HG02885 (cell line): ENCODE measurements around the gene PNPLA4.

Experiments
- ATAC-seq: cut with Tn5 transposase; IDR thresholded peaks from one replicate; pipeline ENCODE4 v1.9.1; 2021; ENCODE audit warnings: mild to moderate bottlenecking; ENCODE audit not compliant: unreplicated experiment, poor library complexity

Gene PNPLA4

GRCh38 chrX:7927259-7928167, at the start of gene PNPLA4:
Gene PNPLA4 (minus strand): TSS chrX:7927413. CDS start chrX:7926119, 1,294 bp downstream.
- ATAC-seq = peak; percentile 89

- ATAC-seq = no peak
These were observed 45.4 kb upstream of the PNPLA4 start for GRCh38 chrX:7972586-7972985.

DNA sequence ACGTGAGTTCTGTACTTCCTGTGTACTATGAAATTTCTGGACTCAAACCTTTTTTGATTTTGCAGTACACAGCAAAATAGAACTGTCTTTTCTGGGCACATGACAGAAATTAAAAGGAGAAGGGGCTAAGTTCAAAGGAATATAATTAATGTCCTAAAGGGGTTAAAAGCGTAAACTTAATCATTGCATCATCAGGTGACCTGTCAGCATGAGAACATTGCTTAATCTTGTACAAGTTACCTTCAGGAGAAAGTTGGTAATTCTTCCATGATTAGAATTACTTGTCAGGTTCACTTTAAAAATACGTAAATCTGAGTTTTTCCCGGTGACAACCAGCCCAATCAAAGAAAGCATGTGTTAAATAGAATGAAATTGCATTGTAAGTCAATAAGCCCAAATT, 43.2 kb upstream of the PNPLA4 start:
- no peak for ATAC-seq

DNA sequence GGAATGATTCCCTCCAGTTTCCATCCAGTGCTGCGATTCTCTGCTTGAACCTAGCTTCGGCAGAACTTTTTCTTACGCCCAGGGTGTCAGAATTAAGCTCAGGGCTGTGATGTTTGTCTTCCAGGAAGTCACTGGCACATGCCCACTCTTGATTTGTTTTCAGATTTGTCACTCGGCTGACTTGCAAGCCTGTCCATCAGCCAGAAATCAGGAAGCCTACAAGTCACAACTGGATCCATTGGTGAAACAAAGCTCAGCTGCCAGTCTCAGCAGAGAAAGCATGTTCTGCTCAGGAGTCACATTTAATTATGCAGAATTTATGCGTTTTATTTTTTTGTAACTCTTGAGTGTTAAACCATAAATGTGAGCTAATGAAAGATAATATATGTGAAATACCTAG, 38.2 kb upstream of the PNPLA4 start:
- no peak for ATAC-seq

GRCh38 chrX:7960246-7960645, 33.0 kb upstream of the PNPLA4 start:
- no peak for ATAC-seq

- no peak for ATAC-seq
These were observed 26.2 kb upstream of the PNPLA4 start for GRCh38 chrX:7953446-7953845.

GRCh38 chrX:7950865-7951264, 23.7 kb upstream of the PNPLA4 start:
- peak; percentile 95 for ATAC-seq

- ATAC-seq = no peak
These were observed 21.3 kb upstream of the PNPLA4 start for GRCh38 chrX:7948483-7948882.

DNA sequence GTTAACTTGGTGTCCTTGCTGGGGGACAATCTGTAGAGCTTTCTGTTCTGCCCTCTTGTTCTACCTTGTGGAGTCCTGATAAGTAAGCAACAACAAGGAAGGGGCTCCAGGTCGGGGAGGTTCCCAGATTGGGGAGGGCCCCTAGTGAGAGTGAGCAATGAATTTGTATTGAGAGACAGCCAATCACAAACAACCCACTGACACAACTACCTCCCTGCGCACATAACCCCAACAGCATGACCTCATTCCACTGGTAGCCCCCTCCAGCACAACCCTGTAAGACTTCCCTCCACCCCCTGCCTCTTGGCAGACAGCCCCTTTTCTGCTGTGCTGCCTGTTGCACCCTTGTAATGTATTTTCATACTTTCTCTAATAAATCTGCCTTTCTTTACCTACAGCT, 19.7 kb upstream of the PNPLA4 start:
- ATAC-seq = no peak

- no peak for ATAC-seq
These were observed 16.5 kb upstream of the PNPLA4 start for GRCh38 chrX:7943600-7944245.

DNA sequence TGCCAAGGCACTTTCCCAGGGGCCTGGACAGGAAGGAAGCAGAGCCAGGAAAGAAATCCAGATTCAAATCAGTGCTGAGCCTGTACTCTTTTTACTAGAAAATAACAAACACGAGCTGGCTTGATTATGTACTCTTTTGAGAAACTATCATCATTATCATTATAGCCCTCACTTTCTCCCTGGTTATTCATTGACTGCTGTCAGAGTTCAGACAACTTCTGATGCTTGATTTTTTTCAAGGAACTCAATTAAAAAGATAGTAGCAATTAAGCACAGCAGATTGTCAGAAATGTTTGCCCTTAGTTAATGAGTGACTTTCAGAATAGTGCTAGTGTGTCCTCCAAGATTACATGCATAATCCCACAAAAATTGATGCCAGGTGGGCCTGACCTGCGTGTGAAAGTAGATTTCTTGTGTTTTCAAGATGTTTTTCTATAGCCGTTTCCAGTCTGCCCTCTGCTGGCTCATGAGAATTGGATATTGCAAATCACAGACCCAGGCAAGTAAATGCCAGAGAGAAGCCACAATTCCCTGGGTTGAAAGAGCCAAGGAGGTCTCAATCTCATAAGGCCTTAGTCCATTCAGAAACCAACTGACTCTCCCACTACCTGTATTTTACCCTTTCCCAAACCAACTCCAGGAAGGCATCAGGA, 14.3 kb upstream of the PNPLA4 start:
- peak; percentile 65 for ATAC-seq

DNA sequence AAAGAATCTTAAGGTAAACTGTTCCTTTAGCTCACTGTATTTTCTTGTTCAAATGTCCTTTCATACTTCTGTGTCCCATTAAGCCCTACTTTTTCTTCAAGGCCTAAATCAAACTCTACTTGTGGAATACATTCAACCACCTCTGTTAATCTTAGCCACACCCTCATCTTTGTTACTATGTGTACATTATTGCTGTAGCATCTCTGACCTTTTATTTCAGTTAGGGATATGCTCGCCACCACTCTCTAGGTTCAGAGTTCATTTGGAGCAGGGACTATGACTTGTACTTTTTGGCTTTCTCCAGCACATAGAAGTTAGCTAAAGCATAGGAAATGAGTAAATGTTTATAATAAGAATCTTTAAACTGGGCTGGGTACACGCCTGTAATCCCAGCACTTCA, 6.8 kb upstream of the PNPLA4 start:
- ATAC-seq = no peak

DNA sequence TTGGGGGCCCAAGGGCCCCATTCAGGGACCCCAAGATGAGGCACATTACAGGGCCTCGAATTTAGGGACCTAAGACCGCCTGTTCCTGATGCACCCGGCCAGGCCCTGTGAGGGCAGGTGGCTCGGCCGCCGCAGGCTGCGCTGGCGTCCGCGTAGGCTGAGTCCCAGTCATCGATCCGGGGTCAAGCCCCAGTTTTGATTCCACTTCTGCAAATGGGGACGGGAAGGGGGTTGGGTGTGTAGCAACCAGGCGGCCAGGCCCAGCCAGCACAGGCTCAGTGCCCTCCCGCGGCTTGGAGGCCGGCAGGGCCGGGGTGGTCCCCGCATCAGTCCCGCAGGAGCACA, 327 bp downstream of the PNPLA4 start:
- ATAC-seq = no peak

DNA sequence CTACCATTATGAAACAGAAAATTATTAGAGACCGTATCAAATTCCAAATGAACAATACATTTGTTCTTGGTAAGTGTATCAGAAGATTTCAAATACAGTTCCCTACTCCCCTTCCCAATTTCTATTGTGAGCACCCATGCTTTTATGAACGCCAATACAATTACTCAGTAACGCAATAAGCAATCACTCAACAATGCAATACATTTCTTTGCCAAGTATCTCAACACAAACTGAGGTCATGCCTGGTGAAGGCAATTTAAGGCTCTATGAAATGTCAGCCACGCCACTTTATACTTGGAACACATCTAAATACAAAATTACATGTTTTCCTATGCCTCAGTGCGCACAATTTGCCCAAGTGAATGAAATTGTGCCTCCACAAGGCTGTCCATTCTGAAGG, 712 bp downstream of the PNPLA4 start:
- no peak for ATAC-seq

DNA sequence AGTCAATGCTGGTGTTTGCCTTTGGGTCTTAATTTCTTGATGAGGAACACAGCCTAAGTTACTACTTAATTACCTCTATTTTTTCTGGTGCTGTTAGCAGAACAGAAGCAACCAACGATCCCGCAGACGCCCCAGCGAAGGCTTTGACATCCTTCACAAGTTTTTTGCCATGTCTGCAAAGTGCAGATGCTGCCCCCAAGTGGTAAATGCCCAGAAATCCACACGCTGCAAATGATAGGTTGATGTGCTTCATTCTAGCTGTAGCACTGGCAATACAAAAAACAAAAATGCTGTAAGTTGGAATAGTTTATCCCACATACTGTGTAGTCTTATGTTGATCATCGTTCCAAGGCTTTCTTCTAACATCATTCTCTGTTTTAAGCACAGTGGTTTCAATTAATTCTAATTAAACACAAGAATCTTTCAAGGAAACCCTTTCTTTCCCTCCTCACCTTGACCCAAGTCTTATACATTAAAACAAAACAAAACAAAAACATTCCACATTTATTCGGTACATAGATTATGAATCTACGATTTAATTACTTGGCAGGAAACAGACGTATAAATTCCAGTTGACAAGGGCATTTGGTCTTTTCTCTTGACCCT, 1.2 kb downstream of the PNPLA4 start:
- ATAC-seq = peak; percentile 37

GRCh38 chrX:7921750-7922149, 5.5 kb downstream of the PNPLA4 start:
- ATAC-seq = no peak

DNA sequence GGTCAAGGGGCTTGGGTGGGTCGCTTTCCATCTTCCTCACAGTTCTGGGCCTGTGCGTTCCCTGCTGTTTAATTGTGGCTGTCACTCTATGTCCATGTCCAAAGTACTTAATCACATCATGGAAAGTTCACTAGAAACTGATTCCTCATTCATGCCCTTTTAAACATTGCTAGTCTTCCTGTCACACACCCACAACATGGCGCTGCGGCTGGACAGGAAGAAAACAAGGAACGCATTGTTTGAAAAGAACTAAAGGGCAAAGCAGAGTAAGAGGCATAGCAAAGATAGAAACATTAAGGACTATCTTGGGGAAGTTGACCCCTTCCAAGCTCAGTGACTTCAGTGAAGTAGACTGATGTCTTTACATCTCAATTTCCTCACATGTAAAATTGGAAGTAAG, 18.4 kb downstream of the PNPLA4 start:
- ATAC-seq = no peak

GRCh38 chrX:7904562-7904961, 22.7 kb downstream of the PNPLA4 start:
- no peak for ATAC-seq

DNA sequence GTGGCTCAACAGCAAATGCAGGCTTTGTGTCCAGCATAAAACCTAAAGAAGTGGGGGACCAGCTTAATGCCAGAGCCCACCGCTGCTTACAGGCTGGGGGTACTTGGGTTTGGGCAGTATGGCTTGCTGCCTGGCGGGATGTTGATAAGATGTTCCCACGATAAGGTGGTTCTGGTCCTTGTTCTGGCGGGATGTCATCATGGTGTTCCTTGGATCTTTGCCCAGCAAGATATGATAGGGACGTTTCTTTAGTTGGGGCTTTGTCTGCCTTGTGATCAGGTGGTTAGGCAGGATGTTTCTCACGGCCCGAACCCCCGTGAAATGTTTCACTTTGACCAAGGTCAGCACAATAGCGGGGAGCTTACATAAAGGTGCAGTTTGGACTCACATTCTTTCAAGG, 35.3 kb downstream of the PNPLA4 start:
- ATAC-seq = no peak

DNA sequence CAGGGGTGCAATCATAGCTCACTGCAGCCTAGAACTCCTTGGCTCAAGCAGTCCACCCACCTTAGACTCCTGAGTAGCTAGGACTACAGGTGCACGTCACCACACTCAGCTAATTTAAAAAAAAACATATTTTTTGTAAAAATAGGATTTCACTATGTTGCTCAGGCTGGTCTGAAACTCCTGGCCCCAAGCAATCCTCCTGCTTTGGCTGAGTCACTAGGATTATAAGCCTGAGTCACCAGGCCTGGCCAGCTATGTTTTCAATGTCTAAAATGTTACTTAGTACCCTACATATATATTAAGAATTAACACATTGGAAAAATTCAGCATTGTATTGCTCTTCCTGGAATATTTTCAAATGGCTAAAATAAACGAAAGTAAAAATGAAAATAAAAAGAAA, 37.5 kb downstream of the PNPLA4 start:
- ATAC-seq = no peak

DNA sequence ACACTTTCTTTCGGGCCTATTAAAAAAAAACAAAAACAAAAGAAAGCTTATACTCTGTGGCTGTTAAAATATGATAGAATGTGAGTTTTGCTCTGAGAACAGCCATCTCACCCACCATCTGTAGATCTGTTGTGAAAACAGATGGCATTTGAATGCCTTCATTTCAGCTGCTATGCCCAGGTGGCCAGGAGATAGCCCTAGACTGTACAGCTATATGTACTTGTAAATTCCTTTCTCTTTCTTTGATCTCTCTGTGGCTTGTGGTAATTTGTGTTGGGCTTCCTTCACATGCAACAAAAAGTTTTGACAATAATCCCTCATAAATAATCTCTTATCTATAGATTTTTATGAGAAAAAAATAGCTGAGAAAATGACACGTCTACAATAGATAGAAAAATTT, 38.1 kb downstream of the PNPLA4 start:
- no peak for ATAC-seq
